ENCODE data around the gene EIF2D. TPM values are rescaled to one million over a fixed set of nuclear protein-coding genes. Genes with fewer than 3 reads are reported as not detected.

Gene EIF2D
- total and polyA plus RNA-seq, 9 of the 15 experiments (the other 6 are each of a cell fraction or from before 2014, with no cell fraction given), result 81.1 to 138 (median 93.9) TPM

GRCh38 chr1:206612129-206612876 is at the start of gene EIF2D (continued):
- TF ChIP-seq ZNF431 (CRISPR knock-in tag; IDR thresholded peaks at IDR 0.05), result peak; percentile 85; the same call in 1 of the 2 replicates
- no peak for TF ChIP-seq ZNF311 (CRISPR knock-in tag; IDR thresholded peaks at IDR 0.05)
- peak; percentile 92 for TF ChIP-seq ETV5 (CRISPR knock-in tag; IDR thresholded peaks at IDR 0.05; ENCODE audit: low read depth)
- peak; percentile 87 for TF ChIP-seq FUS (optimal IDR thresholded peaks at IDR 0.05; ENCODE audit: low read depth, low read length)
- TF ChIP-seq EP400 (IDR thresholded peaks at IDR 0.05), result peak; percentile 95
- peak; percentile 75; the same call in 1 of the 2 replicates for TF ChIP-seq CBX5 (IDR thresholded peaks at IDR 0.05; ENCODE audit: borderline replicate concordance, low read depth)
- no peak for TF ChIP-seq EWSR1 (IDR thresholded peaks at IDR 0.05; ENCODE audit: borderline replicate concordance, low read depth, partially characterized antibody)
- peak; percentile 70; the same call in 1 of the 2 replicates for TF ChIP-seq ZC3H8 (IDR thresholded peaks at IDR 0.05)
- no peak for TF ChIP-seq ZNF561 (CRISPR knock-in tag; conservative IDR thresholded peaks at IDR 0.05)
- peak; percentile 98 for TF ChIP-seq PCBP1 (IDR thresholded peaks at IDR 0.05; ENCODE audit: low read depth, low read length, poor library complexity, severe bottlenecking)
- TF ChIP-seq ZBTB7A (IDR thresholded peaks at IDR 0.05; ENCODE audit: borderline replicate concordance, control insufficient read depth, low read depth, low read length), result peak; percentile 91; the same call in 1 of the 2 replicates
- peak; percentile 80; the same call in 1 of the 2 replicates for TF ChIP-seq ZBTB43 (CRISPR knock-in tag; IDR thresholded peaks at IDR 0.05)
- no peak for TF ChIP-seq PBX2 (CRISPR knock-in tag; IDR thresholded peaks at IDR 0.05; ENCODE audit: low read depth)
- no peak for TF ChIP-seq PBX2 (tag; conservative IDR thresholded peaks at IDR 0.05; ENCODE audit: low read depth)
- peak; percentile 92 for TF ChIP-seq GTF2F1 (IDR thresholded peaks at IDR 0.05; ENCODE audit: low read depth, low read length)
- no peak for TF ChIP-seq ZNF655 (CRISPR knock-in tag; IDR thresholded peaks at IDR 0.05)
- TF ChIP-seq AFF1 (IDR thresholded peaks at IDR 0.05; ENCODE audit: low read depth in 1 of 2, partially characterized antibody in 2 of 2), result peak; percentile 75 to 96
- TF ChIP-seq ZNF316 (IDR thresholded peaks at IDR 0.05), result peak; percentile 40; the same call in 1 of the 2 replicates
- TF ChIP-seq GTF2A2 (tag; IDR thresholded peaks at IDR 0.05), result peak; percentile 86
